GM23338 (cell line): ENCODE measurements around the gene C1QTNF1. TPM values are rescaled to one million over a fixed set of nuclear protein-coding genes. Genes with fewer than 3 reads are reported as not detected.

Experiments used
- ATAC-seq: fragments of 200-7000 bp; cut with Tn5 transposase; 3 replicates; pipeline ENCODE4 v1.9.1; 2020
- DNase-seq: peaks from one replicate; pipeline ENCODE4 v3.0.0-alpha.2; 2015; ENCODE audit warnings: low spot score
- H2AFZ ChIP-seq: fragments of 200-600 bp; sonication (generic); 2 replicates; pipeline ENCODE4 v1.8.0; 2016; ENCODE audit warnings: antibody characterized with exemption, mild to moderate bottlenecking, moderate library complexity
- H3F3A ChIP-seq: fragments of 200-600 bp; sonication (generic); replicated peaks from 2 replicates; pipeline ENCODE4 v1.8.0; 2017; ENCODE audit warnings: antibody characterized with exemption, mixed run types, low read depth
- H3K27ac ChIP-seq: fragments of 200-600 bp; sonication (generic); 2 replicates; pipeline ENCODE4 v1.6.1; 2016; ENCODE audit warnings: low read depth
- H3K27me3 ChIP-seq: fragments of 200-600 bp; sonication (generic); 2 replicates; pipeline ENCODE4 v1.8.0; 2016; ENCODE audit warnings: mild to moderate bottlenecking, mixed run types, moderate library complexity; ENCODE audit not compliant: insufficient read depth
- H3K36me3 ChIP-seq: fragments of 200-600 bp; sonication (generic); 2 replicates; pipeline ENCODE4 v1.8.0; 2016; ENCODE audit warnings: mild to moderate bottlenecking; ENCODE audit not compliant: insufficient read depth
- H3K4me1 ChIP-seq: fragments of 200-600 bp; sonication (generic); 2 replicates; pipeline ENCODE4 v1.8.0; 2016; ENCODE audit warnings: mild to moderate bottlenecking, moderate library complexity; ENCODE audit not compliant: insufficient read depth
- H3K4me2 ChIP-seq: fragments of 200-600 bp; sonication (generic); 2 replicates; pipeline ENCODE4 v1.7.1; 2017; ENCODE audit warnings: mixed run types
- H3K4me3 ChIP-seq: fragments of 200-600 bp; sonication (generic); 2 replicates; pipeline ENCODE4 v1.6.1; 2016; ENCODE audit warnings: mixed run types
- H3K79me2 ChIP-seq: fragments of 200-600 bp; sonication (generic); replicated peaks from 2 replicates; pipeline ENCODE4 v1.8.0; 2017; ENCODE audit warnings: mild to moderate bottlenecking; ENCODE audit not compliant: insufficient read depth
- H3K9me2 ChIP-seq: fragments of 200-600 bp; sonication (generic); 2 replicates; pipeline ENCODE4 v1.8.0; 2017; ENCODE audit not compliant: insufficient read depth
- H4K20me1 ChIP-seq: fragments of 200-600 bp; sonication (generic); replicated peaks from 2 replicates; pipeline ENCODE4 v1.8.0; 2017; ENCODE audit warnings: mild to moderate bottlenecking; ENCODE audit not compliant: insufficient read depth
- H3K27ac Mint-ChIP-seq: 2 replicates; pipeline ENCODE4 v1.8.0; 2020; ENCODE audit warnings: inconsistent platforms, mild to moderate bottlenecking, moderate library complexity, mixed read lengths
- H3K27me3 Mint-ChIP-seq: 3 replicates; pipeline ENCODE4 v1.8.0; 2022; ENCODE audit warnings: low read depth, mild to moderate bottlenecking, moderate library complexity, mixed read lengths, inconsistent platforms; ENCODE audit not compliant: insufficient read depth, poor library complexity
- H3K36me3 Mint-ChIP-seq: 3 replicates; pipeline ENCODE4 v1.8.0; 2021; ENCODE audit warnings: low read depth, mild to moderate bottlenecking, inconsistent platforms, moderate library complexity, mixed read lengths
- H3K4me1 Mint-ChIP-seq: 3 replicates; pipeline ENCODE4 v1.8.0; 2020; ENCODE audit warnings: mild to moderate bottlenecking, inconsistent platforms, mixed read lengths
- H3K4me3 Mint-ChIP-seq: 3 replicates; pipeline ENCODE4 v1.8.0; 2021; ENCODE audit warnings: moderate library complexity, mild to moderate bottlenecking, inconsistent platforms, mixed read lengths
- H3K9me3 Mint-ChIP-seq: 3 replicates; pipeline ENCODE4 v1.8.0; 2020; ENCODE audit warnings: moderate library complexity, mild to moderate bottlenecking, inconsistent platforms, mixed read lengths
- CREB1 ChIP-seq: fragments of 250-450 bp; sonication (Bioruptor Pico); IDR thresholded peaks from 2 replicates; pipeline ENCODE4 v1.5.0; 2020; ENCODE audit warnings: low read depth, mild to moderate bottlenecking, moderate library complexity
- EZH2 ChIP-seq: fragments of 200-600 bp; sonication (generic); IDR thresholded peaks from one replicate; pipeline ENCODE4 v1.8.0; 2017; ENCODE audit warnings: antibody characterized with exemption, mild to moderate bottlenecking, low read depth; ENCODE audit not compliant: unreplicated experiment
- EZH2phosphoT487 ChIP-seq: fragments of 200-600 bp; sonication (generic); IDR thresholded peaks from one replicate; pipeline ENCODE4 v1.8.1; 2018; ENCODE audit warnings: antibody characterized with exemption; ENCODE audit not compliant: unreplicated experiment
- JUNB ChIP-seq: IDR thresholded peaks from one replicate; pipeline ENCODE4 v1.6.1; 2016; ENCODE audit warnings: antibody characterized with exemption; ENCODE audit not compliant: unreplicated experiment
- NANOG ChIP-seq: IDR thresholded peaks from 2 replicates; pipeline ENCODE4 v1.6.1; 2016; ENCODE audit warnings: antibody characterized with exemption, borderline replicate concordance
- POLR2AphosphoS5 ChIP-seq: IDR thresholded peaks from 2 replicates; pipeline ENCODE4 v1.6.1; 2016; ENCODE audit warnings: antibody characterized with exemption, low read depth
- STAT1 ChIP-seq: IDR thresholded peaks from one replicate; pipeline ENCODE4 v1.6.1; 2016; ENCODE audit warnings: antibody characterized with exemption; ENCODE audit not compliant: unreplicated experiment
- ZNF114 ChIP-seq: fragments of 250-450 bp; sonication (Bioruptor Pico); IDR thresholded peaks from 2 replicates; pipeline ENCODE4 v1.5.0; 2020; ENCODE audit warnings: mild to moderate bottlenecking, moderate library complexity
- ZNF331 ChIP-seq: fragments of 250-450 bp; sonication (Bioruptor Pico); IDR thresholded peaks from 2 replicates; pipeline ENCODE4 v1.5.0; 2020; ENCODE audit warnings: low read depth, mild to moderate bottlenecking, moderate library complexity
- polyA plus RNA-seq: library from polyadenylated mRNA; unstranded; fragments of >200 nt; fragmentation: Nextera tagmentation; extraction: Ambion mirVana; gene quantifications from 2 replicates; pipeline ENCODE4 v1.2.1, GENCODE V29; 2016
- total RNA-seq: library from RNA; depleted of rRNA; stranded (reverse); fragments of >200 nt; shearing (Covaris generic); gene quantifications from 2 replicates; pipeline ENCODE4 v1.2.3, GENCODE V29; 2014
- TF ChIP-seq, protein P1 (sequence below): fragments of 250-450 bp; sonication (Bioruptor Pico); IDR thresholded peaks from 2 replicates; pipeline ENCODE4 v1.5.0; 2020; ENCODE audit warnings: mild to moderate bottlenecking, moderate library complexity
- TF ChIP-seq, protein P2 (sequence below): IDR thresholded peaks from one replicate; pipeline ENCODE4 v1.6.1; 2018; ENCODE audit warnings: antibody characterized with exemption; ENCODE audit not compliant: unreplicated experiment
- TF ChIP-seq, protein P3 (sequence below), 2 experiments: fragments of 200-600 bp in 1 of 2; sonication (generic) in 1 of 2; conservative IDR thresholded peaks; 2 replicates each; pipeline versions ENCODE4 v1.5.1 to v1.6.1; 2016 to 2017; ENCODE audit warnings: antibody characterized with exemption in 2 of 2, low read depth in 2 of 2, mild to moderate bottlenecking in 2 of 2, moderate library complexity in 1 of 2
- TF ChIP-seq, protein P4 (sequence below): IDR thresholded peaks from 2 replicates; pipeline ENCODE4 v1.6.1; 2016; ENCODE audit warnings: antibody characterized with exemption

The C1QTNF1 gene
- total and polyA plus RNA-seq, 2 experiments from 2014 or later, result 1.1 to 1.9 TPM

DNA sequence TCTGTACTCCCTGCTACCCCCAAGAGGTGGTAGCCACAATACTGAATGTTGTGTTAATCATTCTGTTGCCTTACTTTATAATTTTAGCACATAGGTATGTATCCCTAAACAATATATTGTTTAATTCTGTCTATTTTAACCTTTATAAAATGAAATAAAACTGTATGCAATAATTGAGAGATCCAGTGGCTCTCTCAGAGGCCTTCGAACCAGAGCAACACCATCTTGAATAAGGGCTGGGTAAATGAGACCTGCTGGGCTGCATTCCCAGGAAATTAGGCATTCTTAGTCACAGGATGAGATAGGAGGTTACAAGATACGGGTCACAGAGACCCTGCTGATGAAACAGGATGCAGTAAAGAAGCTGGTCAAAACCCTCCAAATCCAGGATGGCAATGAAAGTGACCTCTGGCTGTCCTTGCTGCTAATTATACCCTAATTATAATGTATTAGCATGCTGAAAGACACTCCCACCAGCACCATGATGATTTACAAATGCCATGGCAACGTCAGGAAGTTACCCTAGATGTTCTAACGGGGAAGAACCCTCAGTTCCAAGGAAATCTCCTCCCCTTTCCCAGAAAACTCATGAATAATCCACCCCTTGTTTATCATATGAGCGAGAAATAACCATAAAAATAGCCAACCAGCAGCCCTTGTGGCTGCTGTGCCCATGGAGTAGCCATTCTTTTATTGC is 12.4 kb upstream of the C1QTNF1 start:
- no peaks in the 10 kb centered on the region for H3F3A ChIP-seq
- peaks cover 19% of the 10 kb centered on the region for H3K36me3 Mint-ChIP-seq
- ATAC-seq (no peak), DNase-seq (no peak)
- peaks cover 19% of the 10 kb centered on the region for H3K4me1 Mint-ChIP-seq
- H3K4me1 ChIP-seq, result peaks cover 5% of the 10 kb centered on the region; the same call in 1 of the 2 replicates
- TF ChIP-seq EZH2 (no peak), POLR2AphosphoS5 (no peak), JUNB (no peak), NANOG (no peak), ZNF114 (CRISPR knock-in tag) (no peak), STAT1 (no peak), CREB1 (CRISPR knock-in tag) (no peak), ZNF331 (no peak), EZH2phosphoT487 (no peak)
- TF ChIP-seq, protein P1, sequence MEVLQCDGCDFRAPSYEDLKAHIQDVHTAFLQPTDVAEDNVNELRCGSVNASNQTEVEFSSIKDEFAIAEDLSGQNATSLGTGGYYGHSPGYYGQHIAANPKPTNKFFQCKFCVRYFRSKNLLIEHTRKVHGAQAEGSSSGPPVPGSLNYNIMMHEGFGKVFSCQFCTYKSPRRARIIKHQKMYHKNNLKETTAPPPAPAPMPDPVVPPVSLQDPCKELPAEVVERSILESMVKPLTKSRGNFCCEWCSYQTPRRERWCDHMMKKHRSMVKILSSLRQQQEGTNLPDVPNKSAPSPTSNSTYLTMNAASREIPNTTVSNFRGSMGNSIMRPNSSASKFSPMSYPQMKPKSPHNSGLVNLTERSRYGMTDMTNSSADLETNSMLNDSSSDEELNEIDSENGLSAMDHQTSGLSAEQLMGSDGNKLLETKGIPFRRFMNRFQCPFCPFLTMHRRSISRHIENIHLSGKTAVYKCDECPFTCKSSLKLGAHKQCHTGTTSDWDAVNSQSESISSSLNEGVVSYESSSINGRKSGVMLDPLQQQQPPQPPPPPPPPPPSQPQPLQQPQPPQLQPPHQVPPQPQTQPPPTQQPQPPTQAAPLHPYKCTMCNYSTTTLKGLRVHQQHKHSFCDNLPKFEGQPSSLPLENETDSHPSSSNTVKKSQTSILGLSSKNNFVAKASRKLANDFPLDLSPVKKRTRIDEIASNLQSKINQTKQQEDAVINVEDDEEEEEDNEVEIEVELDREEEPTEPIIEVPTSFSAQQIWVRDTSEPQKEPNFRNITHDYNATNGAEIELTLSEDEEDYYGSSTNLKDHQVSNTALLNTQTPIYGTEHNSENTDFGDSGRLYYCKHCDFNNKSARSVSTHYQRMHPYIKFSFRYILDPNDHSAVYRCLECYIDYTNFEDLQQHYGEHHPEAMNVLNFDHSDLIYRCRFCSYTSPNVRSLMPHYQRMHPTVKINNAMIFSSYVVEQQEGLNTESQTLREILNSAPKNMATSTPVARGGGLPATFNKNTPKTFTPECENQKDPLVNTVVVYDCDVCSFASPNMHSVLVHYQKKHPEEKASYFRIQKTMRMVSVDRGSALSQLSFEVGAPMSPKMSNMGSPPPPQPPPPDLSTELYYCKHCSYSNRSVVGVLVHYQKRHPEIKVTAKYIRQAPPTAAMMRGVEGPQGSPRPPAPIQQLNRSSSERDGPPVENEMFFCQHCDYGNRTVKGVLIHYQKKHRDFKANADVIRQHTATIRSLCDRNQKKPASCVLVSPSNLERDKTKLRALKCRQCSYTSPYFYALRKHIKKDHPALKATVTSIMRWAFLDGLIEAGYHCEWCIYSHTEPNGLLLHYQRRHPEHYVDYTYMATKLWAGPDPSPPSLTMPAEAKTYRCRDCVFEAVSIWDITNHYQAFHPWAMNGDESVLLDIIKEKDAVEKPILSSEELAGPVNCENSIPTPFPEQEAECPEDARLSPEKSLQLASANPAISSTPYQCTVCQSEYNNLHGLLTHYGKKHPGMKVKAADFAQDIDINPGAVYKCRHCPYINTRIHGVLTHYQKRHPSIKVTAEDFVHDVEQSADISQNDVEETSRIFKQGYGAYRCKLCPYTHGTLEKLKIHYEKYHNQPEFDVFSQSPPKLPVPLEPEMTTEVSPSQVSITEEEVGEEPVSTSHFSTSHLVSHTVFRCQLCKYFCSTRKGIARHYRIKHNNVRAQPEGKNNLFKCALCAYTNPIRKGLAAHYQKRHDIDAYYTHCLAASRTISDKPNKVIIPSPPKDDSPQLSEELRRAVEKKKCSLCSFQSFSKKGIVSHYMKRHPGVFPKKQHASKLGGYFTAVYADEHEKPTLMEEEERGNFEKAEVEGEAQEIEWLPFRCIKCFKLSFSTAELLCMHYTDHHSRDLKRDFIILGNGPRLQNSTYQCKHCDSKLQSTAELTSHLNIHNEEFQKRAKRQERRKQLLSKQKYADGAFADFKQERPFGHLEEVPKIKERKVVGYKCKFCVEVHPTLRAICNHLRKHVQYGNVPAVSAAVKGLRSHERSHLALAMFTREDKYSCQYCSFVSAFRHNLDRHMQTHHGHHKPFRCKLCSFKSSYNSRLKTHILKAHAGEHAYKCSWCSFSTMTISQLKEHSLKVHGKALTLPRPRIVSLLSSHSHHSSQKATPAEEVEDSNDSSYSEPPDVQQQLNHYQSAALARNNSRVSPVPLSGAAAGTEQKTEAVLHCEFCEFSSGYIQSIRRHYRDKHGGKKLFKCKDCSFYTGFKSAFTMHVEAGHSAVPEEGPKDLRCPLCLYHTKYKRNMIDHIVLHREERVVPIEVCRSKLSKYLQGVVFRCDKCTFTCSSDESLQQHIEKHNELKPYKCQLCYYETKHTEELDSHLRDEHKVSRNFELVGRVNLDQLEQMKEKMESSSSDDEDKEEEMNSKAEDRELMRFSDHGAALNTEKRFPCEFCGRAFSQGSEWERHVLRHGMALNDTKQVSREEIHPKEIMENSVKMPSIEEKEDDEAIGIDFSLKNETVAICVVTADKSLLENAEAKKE (CRISPR knock-in tag), result no peak
- TF ChIP-seq, protein P2, sequence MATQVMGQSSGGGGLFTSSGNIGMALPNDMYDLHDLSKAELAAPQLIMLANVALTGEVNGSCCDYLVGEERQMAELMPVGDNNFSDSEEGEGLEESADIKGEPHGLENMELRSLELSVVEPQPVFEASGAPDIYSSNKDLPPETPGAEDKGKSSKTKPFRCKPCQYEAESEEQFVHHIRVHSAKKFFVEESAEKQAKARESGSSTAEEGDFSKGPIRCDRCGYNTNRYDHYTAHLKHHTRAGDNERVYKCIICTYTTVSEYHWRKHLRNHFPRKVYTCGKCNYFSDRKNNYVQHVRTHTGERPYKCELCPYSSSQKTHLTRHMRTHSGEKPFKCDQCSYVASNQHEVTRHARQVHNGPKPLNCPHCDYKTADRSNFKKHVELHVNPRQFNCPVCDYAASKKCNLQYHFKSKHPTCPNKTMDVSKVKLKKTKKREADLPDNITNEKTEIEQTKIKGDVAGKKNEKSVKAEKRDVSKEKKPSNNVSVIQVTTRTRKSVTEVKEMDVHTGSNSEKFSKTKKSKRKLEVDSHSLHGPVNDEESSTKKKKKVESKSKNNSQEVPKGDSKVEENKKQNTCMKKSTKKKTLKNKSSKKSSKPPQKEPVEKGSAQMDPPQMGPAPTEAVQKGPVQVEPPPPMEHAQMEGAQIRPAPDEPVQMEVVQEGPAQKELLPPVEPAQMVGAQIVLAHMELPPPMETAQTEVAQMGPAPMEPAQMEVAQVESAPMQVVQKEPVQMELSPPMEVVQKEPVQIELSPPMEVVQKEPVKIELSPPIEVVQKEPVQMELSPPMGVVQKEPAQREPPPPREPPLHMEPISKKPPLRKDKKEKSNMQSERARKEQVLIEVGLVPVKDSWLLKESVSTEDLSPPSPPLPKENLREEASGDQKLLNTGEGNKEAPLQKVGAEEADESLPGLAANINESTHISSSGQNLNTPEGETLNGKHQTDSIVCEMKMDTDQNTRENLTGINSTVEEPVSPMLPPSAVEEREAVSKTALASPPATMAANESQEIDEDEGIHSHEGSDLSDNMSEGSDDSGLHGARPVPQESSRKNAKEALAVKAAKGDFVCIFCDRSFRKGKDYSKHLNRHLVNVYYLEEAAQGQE, result no peak
- TF ChIP-seq, protein P3, sequence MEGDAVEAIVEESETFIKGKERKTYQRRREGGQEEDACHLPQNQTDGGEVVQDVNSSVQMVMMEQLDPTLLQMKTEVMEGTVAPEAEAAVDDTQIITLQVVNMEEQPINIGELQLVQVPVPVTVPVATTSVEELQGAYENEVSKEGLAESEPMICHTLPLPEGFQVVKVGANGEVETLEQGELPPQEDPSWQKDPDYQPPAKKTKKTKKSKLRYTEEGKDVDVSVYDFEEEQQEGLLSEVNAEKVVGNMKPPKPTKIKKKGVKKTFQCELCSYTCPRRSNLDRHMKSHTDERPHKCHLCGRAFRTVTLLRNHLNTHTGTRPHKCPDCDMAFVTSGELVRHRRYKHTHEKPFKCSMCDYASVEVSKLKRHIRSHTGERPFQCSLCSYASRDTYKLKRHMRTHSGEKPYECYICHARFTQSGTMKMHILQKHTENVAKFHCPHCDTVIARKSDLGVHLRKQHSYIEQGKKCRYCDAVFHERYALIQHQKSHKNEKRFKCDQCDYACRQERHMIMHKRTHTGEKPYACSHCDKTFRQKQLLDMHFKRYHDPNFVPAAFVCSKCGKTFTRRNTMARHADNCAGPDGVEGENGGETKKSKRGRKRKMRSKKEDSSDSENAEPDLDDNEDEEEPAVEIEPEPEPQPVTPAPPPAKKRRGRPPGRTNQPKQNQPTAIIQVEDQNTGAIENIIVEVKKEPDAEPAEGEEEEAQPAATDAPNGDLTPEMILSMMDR (conservative IDR thresholded peaks at IDR 0.05; ENCODE audit: low read depth in 2 of 2), result no peak
- TF ChIP-seq, protein P4, sequence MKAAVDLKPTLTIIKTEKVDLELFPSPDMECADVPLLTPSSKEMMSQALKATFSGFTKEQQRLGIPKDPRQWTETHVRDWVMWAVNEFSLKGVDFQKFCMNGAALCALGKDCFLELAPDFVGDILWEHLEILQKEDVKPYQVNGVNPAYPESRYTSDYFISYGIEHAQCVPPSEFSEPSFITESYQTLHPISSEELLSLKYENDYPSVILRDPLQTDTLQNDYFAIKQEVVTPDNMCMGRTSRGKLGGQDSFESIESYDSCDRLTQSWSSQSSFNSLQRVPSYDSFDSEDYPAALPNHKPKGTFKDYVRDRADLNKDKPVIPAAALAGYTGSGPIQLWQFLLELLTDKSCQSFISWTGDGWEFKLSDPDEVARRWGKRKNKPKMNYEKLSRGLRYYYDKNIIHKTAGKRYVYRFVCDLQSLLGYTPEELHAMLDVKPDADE, result no peak
- peaks cover 17% of the 10 kb centered on the region for H4K20me1 ChIP-seq
- H2AFZ ChIP-seq, result no peak overlapping the region
- H3K4me3 ChIP-seq, result no peak overlapping the region
- peaks cover 39% of the 10 kb centered on the region for H3K27me3 Mint-ChIP-seq
- no peaks in the 10 kb centered on the region; the same call in 1 of the 2 replicates for H3K9me2 ChIP-seq
- H3K27me3 ChIP-seq, result peaks cover 30% of the 10 kb centered on the region
- no peak overlapping the region for H3K4me3 Mint-ChIP-seq
- H3K27ac Mint-ChIP-seq, result no peak overlapping the region
- H3K27ac ChIP-seq, result no peak overlapping the region
- no peaks in the 10 kb centered on the region for H3K36me3 ChIP-seq
- peaks cover 52% of the 10 kb centered on the region for H3K9me3 Mint-ChIP-seq
- no peak overlapping the region for H3K4me2 ChIP-seq
- H3K79me2 ChIP-seq, result peaks cover 5% of the 10 kb centered on the region
